SK-N-SH (cell line): ENCODE data around the gene ZNF81. TPM values are rescaled to one million over a fixed set of nuclear protein-coding genes. Genes with fewer than 3 reads are reported as not detected.

Experiments
- CTCF ChIA-PET: fragments of 300-600, 350-600 bp; formaldehyde crosslinking; extraction: SDS; loops from one replicate; lab custom pipeline; 2021; lab: Yijun Ruan, JAX
- POLR2A ChIA-PET: fragments of 350-600 bp; sonication (Branson Sonifier 250); formaldehyde crosslinking; extraction: SDS; loops from one replicate; lab custom pipeline; 2020; ENCODE audit warnings: antibody characterized with exemption, inconsistent platforms; lab: Yijun Ruan, JAX
- DNase-seq: peaks from one replicate; pipeline ENCODE4 v3.0.0; 2012
- H2AFZ ChIP-seq: fragments of 200-600 bp; sonication (generic); 2 replicates; pipeline ENCODE4 v1.8.1; 2016; ENCODE audit warnings: antibody characterized with exemption, mild to moderate bottlenecking, low read depth
- H3F3A ChIP-seq: fragments of 200-600 bp; sonication (generic); replicated peaks from 2 replicates; pipeline ENCODE3; 2016; ENCODE audit warnings: antibody characterized with exemption, mild to moderate bottlenecking; ENCODE audit not compliant: insufficient read depth
- H3K27ac ChIP-seq, 2 experiments: fragments of 200-500 bp in 1 of 2; fragments of 200-600 bp in 1 of 2; sonication (Bioruptor generic) in 1 of 2; sonication (generic), shearing (Covaris generic) in 1 of 2; 2 replicates each; pipeline versions ENCODE4 v1.5.1 to v1.6.1; 2014 to 2016; ENCODE audit warnings: low read depth in 2 of 2, inconsistent platforms in 1 of 2, low read length in 1 of 2, mild to moderate bottlenecking in 1 of 2, mixed read lengths in 1 of 2
- H3K27me3 ChIP-seq: fragments of 200-600 bp; sonication (generic), shearing (Covaris generic); 2 replicates; pipeline ENCODE4 v1.6.1; 2016; ENCODE audit warnings: mixed run types; ENCODE audit not compliant: insufficient read depth
- H3K36me3 ChIP-seq, 2 experiments: fragments of 200-500 bp in 1 of 2; fragments of 200-600 bp in 1 of 2; sonication (Bioruptor generic) in 1 of 2; sonication (generic) in 1 of 2; replicated peaks in 1 of 2; 2 replicates each; pipeline versions ENCODE3 to v1.5.1; 2014 to 2016; ENCODE audit warnings: low read length in 1 of 2, mild to moderate bottlenecking in 1 of 2; ENCODE audit not compliant: insufficient read depth in 2 of 2, control insufficient read depth in 1 of 2
- H3K4me1 ChIP-seq, 2 experiments: fragments of 200-500 bp in 1 of 2; fragments of 200-600 bp in 1 of 2; sonication (Bioruptor generic) in 1 of 2; sonication (generic), shearing (Covaris generic) in 1 of 2; 2 replicates each; pipeline versions ENCODE4 v1.5.1 to v1.6.1; 2014 to 2016; ENCODE audit warnings: low read depth in 1 of 2, low read length in 1 of 2, mixed run types in 1 of 2; ENCODE audit not compliant: insufficient read depth in 2 of 2, control insufficient read depth in 1 of 2
- H3K4me2 ChIP-seq: fragments of 200-600 bp; sonication (generic), shearing (Covaris generic); 2 replicates; pipeline ENCODE4 v1.6.1; 2017; ENCODE audit warnings: mixed run types
- H3K4me3 ChIP-seq, 2 experiments: fragments of 200-500 bp in 1 of 2; fragments of 200-600 bp in 1 of 2; sonication (Bioruptor generic) in 1 of 2; sonication (generic), shearing (Covaris generic) in 1 of 2; 2 replicates each; pipeline versions ENCODE4 v1.5.1 to v1.8.1; 2014 to 2016; ENCODE audit warnings: low read depth in 2 of 2, inconsistent platforms in 1 of 2, low read length in 1 of 2, mild to moderate bottlenecking in 1 of 2, mixed read lengths in 1 of 2, moderate library complexity in 1 of 2
- H3K79me2 ChIP-seq: fragments of 200-600 bp; sonication (generic); 2 replicates; pipeline ENCODE4 v1.8.1; 2017; ENCODE audit warnings: mild to moderate bottlenecking; ENCODE audit not compliant: insufficient read depth
- H3K9ac ChIP-seq: fragments of 200-600 bp; sonication (generic); 2 replicates; pipeline ENCODE4 v1.6.1; 2017; ENCODE audit warnings: mixed run types
- H3K9me2 ChIP-seq: fragments of 200-600 bp; sonication (generic); 2 replicates; pipeline ENCODE4 v1.6.1; 2017; ENCODE audit warnings: mixed run types
- H3K9me3 ChIP-seq: fragments of 200-600 bp; sonication (generic); 2 replicates; pipeline ENCODE4 v1.6.1; 2017; ENCODE audit warnings: mixed run types, mild to moderate bottlenecking, moderate library complexity
- H4K20me1 ChIP-seq: fragments of 200-600 bp; sonication (generic); 2 replicates; pipeline ENCODE4 v1.6.1; 2017; ENCODE audit warnings: mild to moderate bottlenecking, mixed run types; ENCODE audit not compliant: insufficient read depth
- EZH2phosphoT487 ChIP-seq: fragments of 200-600 bp; sonication (generic); IDR thresholded peaks from 2 replicates; pipeline ENCODE4 v1.6.1; 2017; ENCODE audit warnings: low read depth, mixed run types, mild to moderate bottlenecking, antibody characterized with exemption, moderate library complexity, borderline replicate concordance
- GATA2 ChIP-seq: sonication (generic); formaldehyde crosslinking; IDR thresholded peaks from 2 replicates; pipeline ENCODE4 v1.5.0; 2020; ENCODE audit warnings: mild to moderate bottlenecking, missing genetic modification reagents
- MAX ChIP-seq: IDR thresholded peaks from 2 replicates; pipeline ENCODE4 v1.4.0; 2012; ENCODE audit warnings: low read depth
- NFIC ChIP-seq: IDR thresholded peaks from 2 replicates; pipeline ENCODE4 v1.4.0; 2012; ENCODE audit warnings: borderline replicate concordance
- POLR2AphosphoS5 ChIP-seq: IDR thresholded peaks from 2 replicates; pipeline ENCODE4 v1.6.1; 2012; ENCODE audit warnings: low read depth, low read length
- RAD21 ChIP-seq: IDR thresholded peaks from 2 replicates; pipeline ENCODE4 v1.6.1; 2012; ENCODE audit warnings: mild to moderate bottlenecking, low read length
- RXRA ChIP-seq: IDR thresholded peaks from 2 replicates; pipeline ENCODE4 v1.4.0; 2012; ENCODE audit warnings: low read depth, mild to moderate bottlenecking, borderline replicate concordance
- TAF1 ChIP-seq: IDR thresholded peaks from 2 replicates; pipeline ENCODE4 v1.6.1; 2012; ENCODE audit warnings: low read depth, mild to moderate bottlenecking, low read length, moderate library complexity, borderline replicate concordance
- TCF12 ChIP-seq: IDR thresholded peaks from 2 replicates; pipeline ENCODE4 v1.4.0; 2012
- ZBTB33 ChIP-seq: IDR thresholded peaks from 2 replicates; pipeline ENCODE4 v1.4.0; 2012; ENCODE audit warnings: low read depth, borderline replicate concordance
- WGBS: methylation state at CpG from one replicate; pipeline ENCODE4 v1.1.6; 2017; ENCODE audit warnings: low lambda C conversion rate; 5-methylcytosine and 5-hydroxymethylcytosine counted together
- polyA plus RNA-seq, 3 experiments: library from polyadenylated mRNA; depleted of rRNA; stranded (reverse); fragments of >200 nt; gene quantifications; 2 replicates each; pipeline ENCODE4 v1.2.3, GENCODE V29; 2012
- TF ChIP-seq, protein P1 (sequence below): fragments of 150-350 bp; IDR thresholded peaks from 2 replicates; pipeline ENCODE4 v1.6.1; 2016; ENCODE audit warnings: mild to moderate bottlenecking, low read depth, low read length
- TF ChIP-seq, protein P2 (sequence below): IDR thresholded peaks from 2 replicates; pipeline ENCODE4 v1.6.1; 2012; ENCODE audit warnings: mild to moderate bottlenecking, low read depth, low read length, moderate library complexity
- TF ChIP-seq, protein P3 (sequence below): fragments of 200-600 bp; sonication (generic); IDR thresholded peaks from 2 replicates; pipeline ENCODE4 v1.6.1; 2017; ENCODE audit warnings: antibody characterized with exemption, mild to moderate bottlenecking, moderate library complexity

ZNF81 gene
- polyA plus RNA-seq, 1 of the 3 experiments (the other 2 are of a cell fraction), result 3.5 TPM

DNA sequence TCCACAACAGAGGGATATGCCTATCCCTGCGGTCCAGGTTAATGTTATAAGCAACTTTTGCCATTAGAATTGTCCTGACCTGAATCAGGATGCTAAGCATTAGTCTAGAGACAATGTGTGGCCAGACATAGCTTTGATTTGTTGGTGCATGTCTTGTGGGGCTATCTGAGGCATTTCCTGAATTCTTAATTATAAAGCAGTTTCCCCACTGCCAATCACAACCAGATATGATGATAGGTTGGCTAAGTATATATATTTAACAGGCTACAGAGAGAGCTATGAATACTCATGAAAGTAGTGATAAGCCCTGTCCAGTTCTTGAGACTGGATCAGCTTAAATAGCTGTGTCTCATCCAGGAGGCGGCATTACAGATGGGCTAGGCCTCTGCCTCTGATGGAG is 37.8 kb upstream of the ZNF81 start:
- H3K36me3 ChIP-seq, result no peaks in the 10 kb centered on the region
- no peaks in the 10 kb centered on the region for H3K79me2 ChIP-seq
- CTCF ChIA-PET, result interaction anchor here (1.1 kb wide), 1 partner anchor 228 kb away, joined by 4 read pairs; no protein-coding TSS in a partner anchor
- DNase-seq, result no peak
- H3K4me3 ChIP-seq, result no peak overlapping the region
- TF ChIP-seq TAF1 (no peak), EZH2phosphoT487 (no peak), GATA2 (no peak), RAD21 (no peak), MAX (no peak), ZBTB33 (no peak), POLR2AphosphoS5 (no peak), RXRA (no peak), NFIC (no peak), TCF12 (no peak)
- TF ChIP-seq, protein P1, sequence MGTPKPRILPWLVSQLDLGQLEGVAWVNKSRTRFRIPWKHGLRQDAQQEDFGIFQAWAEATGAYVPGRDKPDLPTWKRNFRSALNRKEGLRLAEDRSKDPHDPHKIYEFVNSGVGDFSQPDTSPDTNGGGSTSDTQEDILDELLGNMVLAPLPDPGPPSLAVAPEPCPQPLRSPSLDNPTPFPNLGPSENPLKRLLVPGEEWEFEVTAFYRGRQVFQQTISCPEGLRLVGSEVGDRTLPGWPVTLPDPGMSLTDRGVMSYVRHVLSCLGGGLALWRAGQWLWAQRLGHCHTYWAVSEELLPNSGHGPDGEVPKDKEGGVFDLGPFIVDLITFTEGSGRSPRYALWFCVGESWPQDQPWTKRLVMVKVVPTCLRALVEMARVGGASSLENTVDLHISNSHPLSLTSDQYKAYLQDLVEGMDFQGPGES, result no peak
- TF ChIP-seq, protein P2, sequence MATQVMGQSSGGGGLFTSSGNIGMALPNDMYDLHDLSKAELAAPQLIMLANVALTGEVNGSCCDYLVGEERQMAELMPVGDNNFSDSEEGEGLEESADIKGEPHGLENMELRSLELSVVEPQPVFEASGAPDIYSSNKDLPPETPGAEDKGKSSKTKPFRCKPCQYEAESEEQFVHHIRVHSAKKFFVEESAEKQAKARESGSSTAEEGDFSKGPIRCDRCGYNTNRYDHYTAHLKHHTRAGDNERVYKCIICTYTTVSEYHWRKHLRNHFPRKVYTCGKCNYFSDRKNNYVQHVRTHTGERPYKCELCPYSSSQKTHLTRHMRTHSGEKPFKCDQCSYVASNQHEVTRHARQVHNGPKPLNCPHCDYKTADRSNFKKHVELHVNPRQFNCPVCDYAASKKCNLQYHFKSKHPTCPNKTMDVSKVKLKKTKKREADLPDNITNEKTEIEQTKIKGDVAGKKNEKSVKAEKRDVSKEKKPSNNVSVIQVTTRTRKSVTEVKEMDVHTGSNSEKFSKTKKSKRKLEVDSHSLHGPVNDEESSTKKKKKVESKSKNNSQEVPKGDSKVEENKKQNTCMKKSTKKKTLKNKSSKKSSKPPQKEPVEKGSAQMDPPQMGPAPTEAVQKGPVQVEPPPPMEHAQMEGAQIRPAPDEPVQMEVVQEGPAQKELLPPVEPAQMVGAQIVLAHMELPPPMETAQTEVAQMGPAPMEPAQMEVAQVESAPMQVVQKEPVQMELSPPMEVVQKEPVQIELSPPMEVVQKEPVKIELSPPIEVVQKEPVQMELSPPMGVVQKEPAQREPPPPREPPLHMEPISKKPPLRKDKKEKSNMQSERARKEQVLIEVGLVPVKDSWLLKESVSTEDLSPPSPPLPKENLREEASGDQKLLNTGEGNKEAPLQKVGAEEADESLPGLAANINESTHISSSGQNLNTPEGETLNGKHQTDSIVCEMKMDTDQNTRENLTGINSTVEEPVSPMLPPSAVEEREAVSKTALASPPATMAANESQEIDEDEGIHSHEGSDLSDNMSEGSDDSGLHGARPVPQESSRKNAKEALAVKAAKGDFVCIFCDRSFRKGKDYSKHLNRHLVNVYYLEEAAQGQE, result no peak
- TF ChIP-seq, protein P3, sequence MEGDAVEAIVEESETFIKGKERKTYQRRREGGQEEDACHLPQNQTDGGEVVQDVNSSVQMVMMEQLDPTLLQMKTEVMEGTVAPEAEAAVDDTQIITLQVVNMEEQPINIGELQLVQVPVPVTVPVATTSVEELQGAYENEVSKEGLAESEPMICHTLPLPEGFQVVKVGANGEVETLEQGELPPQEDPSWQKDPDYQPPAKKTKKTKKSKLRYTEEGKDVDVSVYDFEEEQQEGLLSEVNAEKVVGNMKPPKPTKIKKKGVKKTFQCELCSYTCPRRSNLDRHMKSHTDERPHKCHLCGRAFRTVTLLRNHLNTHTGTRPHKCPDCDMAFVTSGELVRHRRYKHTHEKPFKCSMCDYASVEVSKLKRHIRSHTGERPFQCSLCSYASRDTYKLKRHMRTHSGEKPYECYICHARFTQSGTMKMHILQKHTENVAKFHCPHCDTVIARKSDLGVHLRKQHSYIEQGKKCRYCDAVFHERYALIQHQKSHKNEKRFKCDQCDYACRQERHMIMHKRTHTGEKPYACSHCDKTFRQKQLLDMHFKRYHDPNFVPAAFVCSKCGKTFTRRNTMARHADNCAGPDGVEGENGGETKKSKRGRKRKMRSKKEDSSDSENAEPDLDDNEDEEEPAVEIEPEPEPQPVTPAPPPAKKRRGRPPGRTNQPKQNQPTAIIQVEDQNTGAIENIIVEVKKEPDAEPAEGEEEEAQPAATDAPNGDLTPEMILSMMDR, result no peak
- H3K4me1 ChIP-seq, result peaks cover 0 to 4% of the 10 kb centered on the region in 2 experiments; a peak in 1 of 4 replicates
- 50% methylated on average over 2 of the region's 2 CpGs for WGBS
- peaks cover 3% of the 10 kb centered on the region for H3F3A ChIP-seq
- H3K9me3 ChIP-seq, result no peaks in the 10 kb centered on the region
- no peak overlapping the region for H2AFZ ChIP-seq
- no peaks in the 10 kb centered on the region for H4K20me1 ChIP-seq
- no peak overlapping the region for H3K27ac ChIP-seq
- peaks cover 5% of the 10 kb centered on the region; the same call in 1 of the 2 replicates for H3K27me3 ChIP-seq
- no peaks in the 10 kb centered on the region for H3K9me2 ChIP-seq
- no peak overlapping the region for H3K9ac ChIP-seq
- POLR2A ChIA-PET, result no interaction called here
- no peak overlapping the region for H3K4me2 ChIP-seq
